Testis (tissue), 2 donors: ENCODE results near the gene RASD1.

Experiments used
- POLR2A ChIP-seq: fragments of 450-650 bp; IDR thresholded peaks from one replicate; pipeline ENCODE4 v1.6.1; 2017; ENCODE audit warnings: antibody characterized with exemption, mild to moderate bottlenecking, moderate library complexity
- TF ChIP-seq, protein P1 (sequence below), 3 experiments: fragments of 450-650 bp in 2 of 3; fragments of 200-600 bp in 1 of 3; sonication (generic) in 1 of 3; IDR thresholded peaks; one replicate each; pipeline ENCODE4 v1.5.1; 2016 to 2019; ENCODE audit warnings: antibody characterized with exemption in 3 of 3, mild to moderate bottlenecking in 2 of 3, moderate library complexity in 1 of 3

DNA sequence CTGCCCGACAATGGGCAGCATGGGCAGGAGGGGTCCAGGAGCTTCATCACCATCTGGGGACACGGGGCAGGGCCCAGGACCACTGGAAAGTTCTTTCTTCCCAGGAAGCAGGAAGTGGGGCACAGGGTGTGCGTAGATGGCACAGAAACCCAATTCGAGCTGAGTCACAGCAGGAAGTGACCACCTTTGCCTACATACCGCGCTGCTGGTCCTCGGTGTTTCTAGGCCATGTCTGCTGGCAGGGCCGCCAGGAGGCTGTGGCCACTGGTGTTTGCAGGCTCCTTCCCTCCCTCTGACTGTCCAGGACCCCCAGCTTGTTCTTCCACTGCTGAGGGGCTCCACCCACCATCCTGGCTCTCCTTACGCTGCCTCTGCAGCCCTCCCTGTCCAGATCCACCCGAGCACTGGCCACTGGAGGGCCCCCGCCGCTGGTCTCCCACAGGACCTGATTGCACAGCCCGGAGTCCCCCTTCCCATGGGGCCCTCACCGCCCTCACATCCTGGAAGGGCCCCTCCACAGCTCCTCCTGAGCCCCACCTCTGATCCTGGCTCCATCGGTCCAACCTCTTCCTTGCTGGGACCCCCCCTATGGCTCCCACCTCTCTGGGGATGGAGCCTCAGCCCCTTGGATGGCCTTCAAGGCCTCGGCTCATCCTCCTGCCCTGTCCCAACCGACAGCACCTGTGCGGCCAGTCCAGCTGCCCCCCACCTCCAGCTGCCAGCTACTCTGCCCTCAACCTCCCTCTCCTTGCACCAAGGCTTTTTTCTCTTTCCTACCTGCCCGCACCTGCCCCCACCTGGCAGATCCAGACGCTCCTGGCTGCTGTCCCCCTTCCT lies 14.5 kb upstream of the RASD1 start:
- TF ChIP-seq, protein P1, sequence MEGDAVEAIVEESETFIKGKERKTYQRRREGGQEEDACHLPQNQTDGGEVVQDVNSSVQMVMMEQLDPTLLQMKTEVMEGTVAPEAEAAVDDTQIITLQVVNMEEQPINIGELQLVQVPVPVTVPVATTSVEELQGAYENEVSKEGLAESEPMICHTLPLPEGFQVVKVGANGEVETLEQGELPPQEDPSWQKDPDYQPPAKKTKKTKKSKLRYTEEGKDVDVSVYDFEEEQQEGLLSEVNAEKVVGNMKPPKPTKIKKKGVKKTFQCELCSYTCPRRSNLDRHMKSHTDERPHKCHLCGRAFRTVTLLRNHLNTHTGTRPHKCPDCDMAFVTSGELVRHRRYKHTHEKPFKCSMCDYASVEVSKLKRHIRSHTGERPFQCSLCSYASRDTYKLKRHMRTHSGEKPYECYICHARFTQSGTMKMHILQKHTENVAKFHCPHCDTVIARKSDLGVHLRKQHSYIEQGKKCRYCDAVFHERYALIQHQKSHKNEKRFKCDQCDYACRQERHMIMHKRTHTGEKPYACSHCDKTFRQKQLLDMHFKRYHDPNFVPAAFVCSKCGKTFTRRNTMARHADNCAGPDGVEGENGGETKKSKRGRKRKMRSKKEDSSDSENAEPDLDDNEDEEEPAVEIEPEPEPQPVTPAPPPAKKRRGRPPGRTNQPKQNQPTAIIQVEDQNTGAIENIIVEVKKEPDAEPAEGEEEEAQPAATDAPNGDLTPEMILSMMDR (IDR thresholded peaks at IDR 0.05) = no peak
- no peak for TF ChIP-seq POLR2A
